ENCODE data around the gene THAP3.

The THAP3 gene, protein sequence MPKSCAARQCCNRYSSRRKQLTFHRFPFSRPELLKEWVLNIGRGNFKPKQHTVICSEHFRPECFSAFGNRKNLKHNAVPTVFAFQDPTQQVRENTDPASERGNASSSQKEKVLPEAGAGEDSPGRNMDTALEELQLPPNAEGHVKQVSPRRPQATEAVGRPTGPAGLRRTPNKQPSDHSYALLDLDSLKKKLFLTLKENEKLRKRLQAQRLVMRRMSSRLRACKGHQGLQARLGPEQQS

DNA sequence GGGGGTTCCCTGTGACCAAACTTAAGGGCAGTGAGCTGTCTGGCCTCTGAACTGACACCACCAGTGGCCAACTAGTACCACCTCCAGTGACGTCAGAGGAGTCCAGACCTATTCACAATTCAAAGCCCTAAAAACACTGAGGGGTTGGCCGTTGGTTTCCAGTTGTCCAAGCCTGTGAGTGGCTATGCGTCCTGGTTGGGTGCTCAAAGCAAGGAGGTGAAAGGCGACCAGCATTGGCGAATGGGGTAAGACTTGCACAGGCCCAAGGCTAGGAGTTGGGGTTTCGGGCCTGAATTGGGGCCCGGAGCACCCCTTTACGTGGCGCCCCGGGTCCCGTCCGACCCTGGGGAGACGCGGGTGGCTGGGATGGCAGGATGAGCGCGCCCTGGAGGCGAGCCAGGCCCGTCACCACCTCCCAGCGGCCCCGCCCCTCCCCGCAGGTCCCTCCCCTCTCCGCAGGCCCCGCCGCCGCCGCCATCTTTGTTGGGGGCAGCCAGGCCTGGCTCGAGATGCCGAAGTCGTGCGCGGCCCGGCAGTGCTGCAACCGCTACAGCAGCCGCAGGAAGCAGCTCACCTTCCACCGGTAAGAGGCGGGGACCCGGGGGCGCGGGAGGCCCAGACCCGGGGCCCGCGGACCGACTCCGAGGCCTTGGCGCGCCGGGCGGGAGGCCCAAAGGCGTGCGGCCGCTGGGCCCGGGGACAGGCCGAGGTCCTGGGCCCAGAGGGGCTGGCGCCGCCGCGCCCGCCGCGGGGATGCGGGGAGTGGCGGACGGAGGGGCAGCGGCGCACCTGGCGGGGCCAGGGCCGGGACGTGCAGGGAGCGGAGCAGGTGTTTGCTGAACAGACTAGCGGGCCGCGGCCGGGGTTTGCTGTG is at the start of gene THAP3:
THAP3 (plus strand) TSS at position 159 of the 874 bp plus-strand sequence; CDS start at position 510, 351 bp downstream.
- Histone ChIP-seq H3K79me2 (ENCODE audit: insufficient read depth, low read length) (no peaks in the 10 kb centered on the region), H3K27ac (ENCODE audit: low read depth, low read length, poor library complexity, severe bottlenecking) (peak within 1 kb of the TSS; percentile 51), H3K27me3 (ENCODE audit: insufficient read depth, low read length) (no peaks in the 10 kb centered on the region), H3K4me1 (ENCODE audit: insufficient read depth, low read length, severe bottlenecking) (peaks cover 27% of the 10 kb centered on the region), H3K36me3 (ENCODE audit: insufficient read depth, low read length) (peaks cover 75% of the 10 kb centered on the region), H3K4me2 (ENCODE audit: low read length) (peak within 1 kb of the TSS; percentile 97), H4K20me1 (ENCODE audit: insufficient read depth, low read length) (no peaks in the 10 kb centered on the region), H3F3A (ENCODE audit: insufficient read depth, low read length) (no peaks in the 10 kb centered on the region), H3K9me3 (ENCODE audit: low read length) (no peaks in the 10 kb centered on the region), H3K4me3 (ENCODE audit: low read depth, low read length, poor library complexity, severe bottlenecking) (peak within 1 kb of the TSS; percentile 85), H2AFZ (ENCODE audit: low read length) (no peak within 1 kb of the TSS), H3K9me2 (ENCODE audit: low read depth, low read length) (no peaks in the 10 kb centered on the region), H3K9ac (ENCODE audit: low read length) (peak within 1 kb of the TSS; percentile 85)
- TF ChIP-seq EZH2 (IDR thresholded peaks at IDR 0.05; ENCODE audit: borderline replicate concordance, low read length), result no peak
- TF ChIP-seq, protein P1, sequence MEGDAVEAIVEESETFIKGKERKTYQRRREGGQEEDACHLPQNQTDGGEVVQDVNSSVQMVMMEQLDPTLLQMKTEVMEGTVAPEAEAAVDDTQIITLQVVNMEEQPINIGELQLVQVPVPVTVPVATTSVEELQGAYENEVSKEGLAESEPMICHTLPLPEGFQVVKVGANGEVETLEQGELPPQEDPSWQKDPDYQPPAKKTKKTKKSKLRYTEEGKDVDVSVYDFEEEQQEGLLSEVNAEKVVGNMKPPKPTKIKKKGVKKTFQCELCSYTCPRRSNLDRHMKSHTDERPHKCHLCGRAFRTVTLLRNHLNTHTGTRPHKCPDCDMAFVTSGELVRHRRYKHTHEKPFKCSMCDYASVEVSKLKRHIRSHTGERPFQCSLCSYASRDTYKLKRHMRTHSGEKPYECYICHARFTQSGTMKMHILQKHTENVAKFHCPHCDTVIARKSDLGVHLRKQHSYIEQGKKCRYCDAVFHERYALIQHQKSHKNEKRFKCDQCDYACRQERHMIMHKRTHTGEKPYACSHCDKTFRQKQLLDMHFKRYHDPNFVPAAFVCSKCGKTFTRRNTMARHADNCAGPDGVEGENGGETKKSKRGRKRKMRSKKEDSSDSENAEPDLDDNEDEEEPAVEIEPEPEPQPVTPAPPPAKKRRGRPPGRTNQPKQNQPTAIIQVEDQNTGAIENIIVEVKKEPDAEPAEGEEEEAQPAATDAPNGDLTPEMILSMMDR (IDR thresholded peaks at IDR 0.05; ENCODE audit: low read length), result peak; percentile 39; the same call in 1 of the 2 replicates

DNA sequence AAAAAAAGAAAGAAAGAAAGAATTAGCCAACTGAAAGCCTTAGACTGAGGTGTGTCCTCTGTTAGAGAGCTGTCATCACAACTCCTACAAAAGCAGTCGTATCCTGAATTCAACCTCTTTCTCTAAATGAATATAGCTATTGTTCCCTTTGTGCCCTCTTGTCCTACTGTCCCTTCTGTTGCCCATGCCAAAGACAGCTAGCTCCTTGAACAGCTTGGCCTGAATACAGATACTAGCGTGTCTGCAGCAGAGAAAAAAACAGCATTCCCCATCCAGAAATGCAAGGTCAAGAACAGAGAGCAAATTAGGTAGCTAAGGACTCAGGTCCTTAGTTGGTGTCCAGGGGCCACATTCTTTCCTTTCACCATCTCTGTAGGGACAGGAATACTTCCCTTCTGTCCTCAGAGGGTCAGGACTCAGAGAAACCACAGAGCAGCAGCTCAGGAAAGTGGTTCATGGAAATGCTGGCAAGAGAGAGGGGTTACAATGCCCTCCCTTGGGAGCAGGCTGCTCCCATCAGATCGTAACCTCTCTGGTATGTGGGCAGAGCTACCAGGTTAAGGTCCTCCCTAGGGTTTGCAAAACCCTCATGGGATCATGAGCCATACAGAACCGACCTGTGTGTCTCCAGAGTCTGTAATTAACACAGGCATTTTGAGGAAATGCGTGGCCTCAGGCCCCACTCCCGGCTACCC is 46.7 kb upstream of the THAP3 start:
- Histone ChIP-seq H3K4me2 (ENCODE audit: low read length) (no peak overlapping the region; the same call in 1 of the 2 replicates), H3K4me3 (ENCODE audit: low read depth, low read length, poor library complexity, severe bottlenecking) (no peak overlapping the region), H3K27me3 (ENCODE audit: insufficient read depth, low read length) (no peaks in the 10 kb centered on the region), H4K20me1 (ENCODE audit: insufficient read depth, low read length) (no peaks in the 10 kb centered on the region), H3K9me2 (ENCODE audit: low read depth, low read length) (no peaks in the 10 kb centered on the region), H3F3A (ENCODE audit: insufficient read depth, low read length) (no peaks in the 10 kb centered on the region), H3K9ac (ENCODE audit: low read length) (peak overlapping the region; percentile 77; the same call in 1 of the 2 replicates), H3K4me1 (ENCODE audit: insufficient read depth, low read length, severe bottlenecking) (peaks cover 62% of the 10 kb centered on the region), H3K36me3 (ENCODE audit: insufficient read depth, low read length) (peaks cover 13% of the 10 kb centered on the region; the same call in 1 of the 2 replicates), H2AFZ (ENCODE audit: low read length) (no peak overlapping the region), H3K9me3 (ENCODE audit: low read length) (no peaks in the 10 kb centered on the region), H3K27ac (ENCODE audit: low read depth, low read length, poor library complexity, severe bottlenecking) (peak overlapping the region; percentile 61), H3K79me2 (ENCODE audit: insufficient read depth, low read length) (no peaks in the 10 kb centered on the region)
- TF ChIP-seq, protein P1 (IDR thresholded peaks at IDR 0.05; ENCODE audit: low read length), result no peak
- no peak for TF ChIP-seq EZH2 (IDR thresholded peaks at IDR 0.05; ENCODE audit: borderline replicate concordance, low read length)

DNA sequence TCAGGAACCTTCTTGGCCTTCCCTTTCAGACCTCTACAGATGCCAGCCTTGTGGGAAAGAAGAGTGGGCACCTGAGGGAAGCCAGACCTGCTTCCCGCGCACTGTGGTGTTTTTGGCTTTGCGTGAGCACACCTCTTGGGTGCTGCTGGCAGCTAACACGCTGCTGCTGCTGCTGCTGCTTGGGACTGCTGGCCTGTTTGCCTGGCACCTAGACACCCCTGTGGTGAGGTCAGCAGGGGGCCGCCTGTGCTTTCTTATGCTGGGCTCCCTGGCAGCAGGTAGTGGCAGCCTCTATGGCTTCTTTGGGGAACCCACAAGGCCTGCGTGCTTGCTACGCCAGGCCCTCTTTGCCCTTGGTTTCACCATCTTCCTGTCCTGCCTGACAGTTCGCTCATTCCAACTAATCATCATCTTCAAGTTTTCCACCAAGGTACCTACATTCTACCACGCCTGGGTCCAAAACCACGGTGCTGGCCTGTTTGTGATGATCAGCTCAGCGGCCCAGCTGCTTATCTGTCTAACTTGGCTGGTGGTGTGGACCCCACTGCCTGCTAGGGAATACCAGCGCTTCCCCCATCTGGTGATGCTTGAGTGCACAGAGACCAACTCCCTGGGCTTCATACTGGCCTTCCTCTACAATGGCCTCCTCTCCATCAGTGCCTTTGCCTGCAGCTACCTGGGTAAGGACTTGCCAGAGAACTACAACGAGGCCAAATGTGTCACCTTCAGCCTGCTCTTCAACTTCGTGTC is 45.9 kb upstream of the THAP3 start:
- no peak overlapping the region for H2AFZ ChIP-seq (ENCODE audit: low read length)
- H3K27ac ChIP-seq (ENCODE audit: low read depth, low read length, poor library complexity, severe bottlenecking), result peak overlapping the region; percentile 61
- peak overlapping the region; percentile 77 for H3K9ac ChIP-seq (ENCODE audit: low read length)

More for the DNA sequence above, 45.9 kb upstream of the THAP3 start:
- Histone ChIP-seq H3K9me2 (ENCODE audit: low read depth, low read length) (no peaks in the 10 kb centered on the region), H3F3A (ENCODE audit: insufficient read depth, low read length) (no peaks in the 10 kb centered on the region), H3K79me2 (ENCODE audit: insufficient read depth, low read length) (no peaks in the 10 kb centered on the region), H3K4me1 (ENCODE audit: insufficient read depth, low read length, severe bottlenecking) (peaks cover 64% of the 10 kb centered on the region), H3K27me3 (ENCODE audit: insufficient read depth, low read length) (no peaks in the 10 kb centered on the region), H4K20me1 (ENCODE audit: insufficient read depth, low read length) (no peaks in the 10 kb centered on the region), H3K36me3 (ENCODE audit: insufficient read depth, low read length) (peaks cover 13% of the 10 kb centered on the region; the same call in 1 of the 2 replicates), H3K4me3 (ENCODE audit: low read depth, low read length, poor library complexity, severe bottlenecking) (peak overlapping the region; percentile 76), H3K9me3 (ENCODE audit: low read length) (no peaks in the 10 kb centered on the region), H3K4me2 (ENCODE audit: low read length) (peak overlapping the region; percentile 69)
- TF ChIP-seq, protein P1 (IDR thresholded peaks at IDR 0.05; ENCODE audit: low read length), result no peak
- no peak for TF ChIP-seq EZH2 (IDR thresholded peaks at IDR 0.05; ENCODE audit: borderline replicate concordance, low read length)
